Dermis blood vessel endothelial cell (primary cell): ENCODE results near the gene C9. TPM values are rescaled to one million over a fixed set of nuclear protein-coding genes. Genes with fewer than 3 reads are reported as not detected.
"Not testable (repeated sequence)": the region's sequence is repeated elsewhere in the genome, so short reads cannot be mapped to it uniquely, and the experiment has no call there.

Experiments used
- DNase-seq: peaks from one replicate; pipeline ENCODE4 v3.0.0; 2010
- total RNA-seq: library from RNA; depleted of rRNA; stranded (reverse); fragments of >200 nt; gene quantifications from 2 replicates; pipeline ENCODE4 v1.2.3, GENCODE V29; 2014

Gene C9
- total RNA-seq, 1 donor from 2014 or later, result 0.34 TPM

DNA sequence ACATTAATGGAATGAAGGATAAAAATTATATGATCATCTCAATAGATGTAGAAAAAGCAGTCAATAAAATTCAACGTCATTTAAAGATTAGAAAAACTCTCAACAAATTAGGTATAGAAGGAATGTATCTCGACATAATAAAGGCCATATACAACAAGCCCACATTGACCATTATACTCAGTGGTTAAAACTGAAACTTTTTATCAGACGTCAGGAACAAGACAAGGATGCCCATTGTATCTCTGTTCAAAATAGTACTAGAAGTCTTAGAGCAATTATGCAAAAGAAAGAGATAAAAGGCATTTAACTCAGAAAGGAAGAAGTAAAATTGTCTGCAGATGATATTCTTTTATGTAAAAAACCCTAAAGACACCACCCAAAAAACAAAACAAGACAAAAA is 40.8 kb downstream of the C9 start:
- no peak for DNase-seq

DNA sequence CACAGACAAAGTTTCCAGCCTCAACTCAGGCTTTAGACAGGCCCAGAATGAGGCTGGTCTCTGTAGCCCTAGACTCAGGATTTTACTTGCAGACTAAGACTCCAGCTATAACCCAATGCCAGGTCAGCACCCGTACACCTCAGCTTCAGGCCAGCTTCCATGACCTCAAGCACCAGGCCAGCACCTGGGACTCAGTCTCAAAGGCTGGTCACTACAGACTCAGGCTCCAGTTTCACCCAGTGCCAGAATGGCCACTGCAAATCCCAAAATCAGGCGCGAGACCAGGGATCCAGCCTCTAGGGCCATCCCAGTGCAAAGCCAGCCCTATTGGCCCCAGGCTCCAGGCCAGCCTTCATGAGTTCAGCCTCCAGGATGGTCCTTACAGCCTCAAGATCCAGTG is 44.9 kb downstream of the C9 start:
- no peak for DNase-seq

DNA sequence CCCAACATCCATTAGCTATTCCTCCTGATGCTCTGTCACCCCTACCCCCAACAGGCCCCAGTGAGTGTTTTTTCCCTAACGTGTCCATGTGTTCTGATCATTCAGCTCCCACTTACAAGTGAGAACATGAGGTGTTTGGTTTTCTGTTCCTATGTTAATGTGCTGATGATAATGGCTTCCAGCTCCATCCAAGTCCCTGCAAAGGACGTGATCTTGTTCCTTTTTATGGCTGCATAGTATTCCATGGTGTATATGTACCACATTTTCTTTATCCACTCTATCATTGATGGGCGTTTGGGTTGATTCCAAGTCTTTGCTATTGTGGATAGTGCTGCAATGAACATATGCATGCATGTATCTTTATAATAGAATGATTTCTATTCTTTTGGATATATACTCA is 47.8 kb downstream of the C9 start:
- DNase-seq, result not testable (repeated sequence)

DNA sequence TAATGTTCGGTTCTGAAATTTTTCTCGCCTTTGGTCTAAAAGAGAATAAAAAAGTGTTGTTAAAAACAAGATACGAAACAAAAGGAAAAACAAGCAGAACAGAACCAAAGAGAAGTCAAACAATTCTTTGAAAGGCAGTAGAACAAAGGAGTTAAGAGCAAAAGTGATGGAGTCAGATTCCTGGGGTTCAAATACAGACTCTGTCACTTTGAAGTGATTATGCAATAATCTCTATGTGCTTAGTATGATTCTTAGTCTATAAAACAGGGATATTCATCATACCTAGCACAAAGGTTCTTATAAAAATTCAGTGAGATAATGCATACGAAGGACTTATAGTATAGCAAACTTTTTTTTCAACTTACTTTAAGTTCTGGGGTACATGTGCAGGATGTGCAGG is 48.3 kb downstream of the C9 start:
- DNase-seq, result no peak

DNA sequence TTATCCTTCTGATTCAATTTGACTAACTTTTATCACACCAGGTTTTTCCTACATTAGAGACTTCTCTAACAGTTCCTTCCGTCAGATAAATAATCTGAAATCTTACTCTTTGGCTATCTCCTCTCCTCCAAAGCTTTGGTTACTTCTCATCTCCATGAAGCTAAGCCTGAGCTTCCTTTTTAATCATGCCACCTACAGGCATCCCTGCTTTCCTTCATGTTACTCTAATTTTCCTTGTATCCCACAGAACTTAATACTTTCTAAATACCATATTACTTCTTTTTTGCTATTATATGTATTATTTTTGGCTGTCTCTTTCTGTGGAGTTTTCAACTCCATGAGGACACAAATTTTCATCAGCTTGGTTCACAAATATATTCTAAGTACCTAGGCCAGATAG is 49.7 kb downstream of the C9 start:
- no peak for DNase-seq

DNA sequence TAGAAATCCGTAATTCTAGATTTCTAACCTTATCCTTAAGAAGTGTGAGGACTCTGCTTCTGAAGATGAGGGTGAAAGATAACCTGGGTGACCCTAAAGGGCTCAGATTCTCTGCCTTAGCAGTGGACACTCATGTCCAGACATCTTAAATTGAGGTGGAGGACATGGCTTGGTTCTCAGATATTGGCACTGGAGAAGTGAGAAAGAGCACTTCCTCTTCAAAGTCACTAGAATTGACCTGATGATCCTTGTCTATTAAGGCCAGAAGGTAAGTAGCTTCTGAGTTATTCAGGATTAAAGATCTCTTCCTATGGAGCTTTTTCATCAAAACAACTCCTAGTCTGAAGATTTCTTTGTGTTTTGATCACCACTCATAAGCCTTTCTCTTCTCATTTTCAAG is 54.8 kb downstream of the C9 start:
- no peak for DNase-seq

DNA sequence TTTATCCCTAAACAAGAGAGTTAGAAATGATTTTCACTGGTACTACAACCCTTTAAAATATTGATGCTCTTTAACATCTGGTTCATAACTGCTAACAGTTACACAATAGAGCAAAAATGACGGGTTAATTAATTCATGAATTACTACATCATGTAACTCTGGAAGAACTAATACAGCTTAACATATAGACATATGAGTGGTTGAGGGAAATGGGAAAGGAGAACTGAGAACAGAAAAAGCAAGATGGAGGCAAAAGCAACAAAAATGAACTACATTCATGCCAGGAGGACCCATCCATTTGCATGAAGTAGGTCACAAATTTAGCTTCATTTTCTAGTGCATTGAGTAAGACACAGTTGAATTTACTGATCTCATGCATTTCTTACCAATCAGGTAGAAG is 61.8 kb downstream of the C9 start:
- DNase-seq, result no peak

DNA sequence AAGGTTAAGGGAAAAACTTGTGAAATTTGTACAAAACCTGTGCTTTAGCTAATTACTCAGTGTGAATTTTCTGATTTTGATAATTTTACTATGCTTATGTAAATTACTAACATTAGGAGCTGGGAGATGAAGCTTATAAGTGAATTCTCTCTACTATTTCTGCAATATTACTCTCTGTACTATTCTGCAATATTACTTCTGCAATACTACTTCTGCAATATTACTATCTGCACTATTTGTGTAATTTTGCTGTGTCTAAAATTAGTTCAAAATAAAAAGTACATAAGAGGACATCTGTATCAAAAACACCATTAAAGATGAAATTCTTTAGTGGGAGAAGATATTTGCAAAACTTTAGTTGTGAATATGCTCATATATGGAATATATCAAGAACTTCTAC is 62.9 kb downstream of the C9 start:
- no peak for DNase-seq

DNA sequence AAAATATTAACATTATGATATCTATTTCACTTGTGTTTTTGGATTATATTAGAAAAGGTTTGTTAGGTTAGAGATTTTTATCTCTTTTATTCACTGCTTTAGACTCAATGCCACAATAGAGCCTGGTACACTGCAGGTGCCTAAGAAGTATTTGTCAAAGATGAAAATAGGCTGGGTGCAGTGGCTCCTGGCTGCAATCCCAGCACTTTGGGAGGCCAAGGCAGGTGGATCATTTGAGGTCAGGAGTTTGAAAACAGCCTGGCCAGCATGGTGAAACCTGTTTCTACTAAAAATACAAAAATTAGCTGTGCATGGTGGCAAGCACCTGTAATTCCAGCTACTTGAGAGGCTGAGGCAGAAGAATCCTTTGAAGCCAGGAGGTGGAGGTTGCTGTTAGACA is 64.3 kb downstream of the C9 start:
- DNase-seq, result no peak

DNA sequence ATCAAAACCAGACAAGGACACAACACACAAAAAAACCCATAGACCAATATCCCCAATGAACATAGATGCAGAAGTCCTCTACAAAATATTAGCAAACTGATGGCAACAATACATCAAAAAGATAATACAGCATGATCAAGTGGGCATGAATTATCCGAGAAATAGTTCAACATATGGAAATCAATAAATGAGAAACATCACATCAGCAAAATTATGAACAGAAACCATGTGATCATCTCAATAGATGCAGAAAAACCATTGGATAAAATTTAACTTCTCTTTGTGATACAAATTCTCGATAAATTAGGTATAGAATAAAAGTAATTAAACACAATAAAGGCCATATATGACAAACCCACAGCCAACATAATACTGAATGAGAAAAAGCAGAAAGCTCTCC is 69.6 kb downstream of the C9 start:
- no peak for DNase-seq

DNA sequence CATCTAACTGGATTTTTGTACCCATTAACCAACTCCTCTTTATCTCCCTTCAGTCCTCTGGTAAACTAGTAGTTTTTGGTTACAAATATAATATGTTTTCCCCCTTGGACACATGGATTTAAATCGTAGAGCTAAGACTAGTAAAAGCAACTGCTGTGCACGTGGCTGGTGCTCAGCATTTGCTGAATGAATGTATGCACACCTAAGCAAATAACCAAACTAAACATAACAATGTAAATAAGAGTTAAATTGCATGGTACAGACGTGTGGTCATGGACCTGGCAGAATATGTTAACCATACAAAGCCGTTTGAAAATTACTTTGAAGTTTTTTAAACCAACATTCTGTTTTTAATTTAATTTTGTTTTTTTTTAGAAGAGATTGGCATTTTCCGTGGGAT is 79.7 kb downstream of the C9 start:
- no peak for DNase-seq

DNA sequence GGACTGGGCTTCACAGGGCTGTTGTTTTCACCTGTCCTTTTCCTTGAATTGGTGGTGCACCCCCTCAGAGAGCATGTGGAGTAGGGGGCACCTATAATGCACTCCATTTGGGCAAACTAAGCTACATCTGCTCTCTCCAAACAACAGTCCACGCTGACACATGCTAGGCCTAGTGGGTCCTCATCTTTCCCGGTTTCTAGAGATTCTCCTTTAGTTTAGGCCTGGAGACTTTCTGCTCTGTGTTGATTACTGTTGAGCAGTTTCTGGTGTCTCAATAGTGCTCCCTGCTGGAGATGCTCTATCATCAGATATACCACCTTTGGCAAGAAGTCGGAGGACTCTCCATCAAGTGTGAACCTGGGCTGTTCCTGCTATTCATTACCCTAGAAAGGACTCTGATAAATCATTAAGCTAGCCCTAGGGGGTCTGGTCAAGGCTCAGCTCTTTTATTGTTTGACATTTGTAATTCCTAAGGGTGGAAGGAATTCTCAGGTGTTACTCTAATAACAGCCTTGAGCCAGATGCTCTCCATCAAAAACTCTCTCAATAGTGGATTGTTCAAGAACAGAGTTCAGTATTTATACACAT is 81.0 kb downstream of the C9 start:
- DNase-seq, result peak; percentile 84

DNA sequence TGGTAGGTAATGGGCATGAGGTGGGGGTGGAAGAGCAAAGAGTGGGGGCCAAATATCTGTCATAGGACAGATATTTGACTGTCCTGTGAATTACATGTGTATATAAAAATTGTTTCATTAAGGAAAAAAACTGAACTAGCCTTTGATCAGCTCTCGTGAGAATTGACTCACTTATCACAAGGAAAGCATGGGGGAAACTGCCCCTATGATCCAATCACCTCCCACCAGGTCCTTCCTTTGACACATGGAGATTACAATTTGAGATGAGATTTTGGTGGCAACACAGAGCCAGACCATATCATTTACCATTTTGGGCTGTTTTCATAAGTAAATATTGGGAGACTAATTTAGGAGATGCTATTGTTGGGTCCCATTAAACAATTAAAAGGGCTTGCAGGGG is 81.7 kb downstream of the C9 start:
- DNase-seq, result no peak

DNA sequence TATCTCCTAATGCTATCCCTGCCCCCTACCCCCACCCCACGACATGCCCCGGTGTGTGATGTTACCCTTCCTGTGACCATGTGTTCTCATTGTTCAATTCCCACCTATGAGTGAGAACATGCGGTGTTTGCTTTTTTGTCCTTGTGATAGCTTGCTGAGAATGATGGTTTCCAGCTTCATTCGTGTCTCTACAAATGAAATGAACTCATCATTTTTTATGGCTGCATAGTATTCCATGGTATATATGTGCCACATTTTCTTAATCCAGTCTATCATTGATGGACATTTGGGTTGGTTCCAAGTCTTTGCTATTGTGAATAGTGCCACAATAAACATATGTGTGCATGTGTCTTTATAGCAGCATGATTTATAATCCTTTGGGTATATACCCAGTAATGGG is 88.4 kb downstream of the C9 start:
- DNase-seq, result not testable (repeated sequence)

DNA sequence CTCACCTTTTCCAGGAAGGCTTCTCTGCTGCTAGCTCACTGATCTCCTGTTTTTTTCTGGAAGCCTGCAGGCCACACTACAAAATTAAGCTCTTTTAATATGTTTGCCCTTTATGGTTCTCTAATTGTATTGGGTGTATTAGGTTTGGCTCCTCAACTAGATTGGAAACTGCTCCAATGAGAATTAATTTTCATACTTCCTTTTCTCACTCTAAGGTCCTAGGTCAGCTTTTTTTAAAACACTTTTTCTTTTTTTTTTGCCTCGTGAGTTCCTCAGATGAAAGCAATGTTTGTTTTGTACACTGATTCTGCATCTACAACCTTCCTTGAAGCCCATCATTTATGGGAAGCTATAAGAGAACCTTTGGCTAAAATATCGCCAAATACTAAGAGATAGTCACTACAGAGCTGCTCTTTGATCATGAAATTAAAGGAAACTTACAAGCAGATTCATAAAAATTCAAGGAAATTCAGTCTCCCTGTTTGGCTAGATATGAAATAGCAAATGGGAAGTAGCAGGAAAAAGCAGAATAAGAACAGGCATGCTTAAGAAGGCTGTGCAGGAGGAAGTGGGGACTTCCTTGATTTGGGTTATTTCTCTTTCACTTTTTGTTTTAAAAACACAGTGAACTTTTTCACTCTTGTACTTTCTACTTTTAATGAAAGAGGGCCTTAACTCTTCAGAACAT is 89.8 kb downstream of the C9 start:
- peak; percentile 36 for DNase-seq

DNA sequence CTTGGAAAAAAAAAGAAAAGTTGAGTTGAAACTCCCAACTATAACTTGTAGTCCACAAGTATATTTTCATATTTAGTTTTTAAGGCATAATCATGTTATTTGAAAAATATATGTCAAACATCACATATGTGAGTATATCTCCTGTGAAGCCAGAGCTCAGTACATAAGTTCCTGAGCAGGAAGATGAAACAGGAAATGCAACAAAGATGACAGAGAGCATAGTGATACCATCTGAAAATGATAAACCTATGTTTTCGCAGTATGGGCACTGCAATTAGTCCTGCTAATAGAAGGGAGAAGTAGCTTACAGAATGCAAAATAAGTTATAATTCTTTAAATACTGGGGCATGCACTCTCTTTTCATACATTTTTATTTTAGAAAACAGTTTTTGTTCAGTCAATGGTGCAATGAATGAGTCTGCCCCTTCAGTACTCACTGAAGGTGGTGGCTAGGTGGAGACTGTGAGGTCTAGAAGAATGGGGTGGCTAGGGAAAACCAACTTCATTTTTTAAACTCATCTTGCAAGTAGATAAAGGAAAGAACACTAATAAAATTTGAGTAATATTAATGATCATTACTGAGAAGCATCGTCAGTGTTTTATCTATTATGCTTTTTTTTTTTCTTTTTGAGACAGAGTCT is 90.9 kb downstream of the C9 start:
- DNase-seq, result no peak

DNA sequence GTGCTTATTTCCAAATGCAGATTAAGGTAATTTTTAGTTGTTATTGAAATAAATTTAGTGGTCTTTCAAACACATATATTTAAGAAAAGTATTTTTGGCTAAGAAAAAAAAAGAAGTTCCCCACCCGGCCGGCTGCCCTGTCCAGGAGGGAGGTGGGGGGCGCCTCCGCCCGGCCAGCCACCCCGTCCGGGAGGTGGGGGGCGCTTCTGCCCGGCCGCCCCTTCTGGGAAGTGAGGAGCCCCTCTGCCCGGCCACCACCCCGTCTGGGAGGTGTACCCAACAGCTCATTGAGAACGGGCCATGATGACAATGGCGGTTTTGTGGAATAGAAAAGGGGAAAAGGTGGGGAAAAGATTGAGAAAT is 91.4 kb downstream of the C9 start:
- DNase-seq, result not testable (repeated sequence)

DNA sequence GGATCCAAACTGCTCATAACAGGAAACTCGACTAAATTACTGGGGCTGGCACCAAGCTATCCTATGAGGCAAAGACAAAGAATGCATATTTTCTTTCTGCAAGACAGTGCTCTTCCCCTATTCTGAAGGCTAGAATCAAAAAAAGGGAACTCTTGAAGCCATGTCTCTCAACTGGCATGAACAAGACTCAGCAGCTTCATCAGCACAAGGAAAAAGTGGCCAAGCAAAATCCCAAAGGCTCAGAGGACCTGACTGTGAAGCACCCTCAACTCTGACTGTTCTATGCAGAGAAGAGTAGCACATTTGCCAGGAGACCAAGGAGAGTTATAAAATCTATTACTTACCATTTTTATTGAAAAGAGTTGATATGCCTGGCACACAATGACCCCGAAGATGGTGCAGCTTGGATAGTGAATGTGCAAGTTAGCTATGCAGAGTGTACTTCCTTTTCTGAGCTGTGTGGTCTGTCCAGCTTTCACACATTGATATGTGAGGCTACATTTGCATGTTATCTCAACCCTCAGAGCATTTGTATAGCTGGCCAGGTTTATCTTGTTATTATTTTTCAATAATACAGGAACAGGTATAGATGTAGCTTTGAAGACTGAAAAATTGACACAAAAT is 94.0 kb downstream of the C9 start:
- DNase-seq, result no peak

DNA sequence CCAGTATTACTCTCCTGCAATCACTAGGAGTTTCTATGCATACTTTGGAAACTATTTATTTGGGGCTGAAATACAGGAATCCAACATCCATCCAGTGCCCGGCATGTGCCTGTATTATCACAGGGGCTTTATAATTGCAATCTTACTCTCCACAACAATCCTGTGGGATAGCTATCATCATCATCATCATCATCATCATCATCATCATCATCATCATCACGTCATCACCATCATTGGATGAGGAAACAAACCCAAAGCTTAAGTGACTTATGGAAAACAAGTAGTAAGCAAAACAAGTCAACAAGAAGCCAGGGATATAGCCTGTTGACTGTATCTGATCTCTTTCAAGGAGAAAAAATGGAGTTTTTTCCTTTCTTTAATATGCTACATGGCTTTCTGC is 97.1 kb downstream of the C9 start:
- DNase-seq, result no peak

DNA sequence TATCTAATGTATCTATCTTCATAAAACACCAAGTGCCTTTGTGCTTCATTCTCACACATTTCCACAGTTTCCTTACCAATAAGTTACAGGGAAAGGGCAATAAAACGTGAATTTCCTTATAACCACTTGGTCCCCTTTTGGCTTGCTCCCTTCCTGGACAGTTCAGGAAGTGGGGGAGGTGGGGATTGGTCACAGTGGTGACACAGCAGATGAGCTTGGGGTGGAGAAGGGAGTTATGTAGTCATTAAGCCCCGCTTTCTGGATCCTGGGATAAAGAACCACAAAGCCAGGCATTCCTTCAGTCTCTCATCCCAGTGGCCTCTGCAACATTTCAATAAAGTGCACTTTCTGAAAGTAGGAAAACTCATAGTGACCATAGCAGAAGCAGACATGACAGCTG is 97.9 kb downstream of the C9 start:
- DNase-seq, result no peak

DNA sequence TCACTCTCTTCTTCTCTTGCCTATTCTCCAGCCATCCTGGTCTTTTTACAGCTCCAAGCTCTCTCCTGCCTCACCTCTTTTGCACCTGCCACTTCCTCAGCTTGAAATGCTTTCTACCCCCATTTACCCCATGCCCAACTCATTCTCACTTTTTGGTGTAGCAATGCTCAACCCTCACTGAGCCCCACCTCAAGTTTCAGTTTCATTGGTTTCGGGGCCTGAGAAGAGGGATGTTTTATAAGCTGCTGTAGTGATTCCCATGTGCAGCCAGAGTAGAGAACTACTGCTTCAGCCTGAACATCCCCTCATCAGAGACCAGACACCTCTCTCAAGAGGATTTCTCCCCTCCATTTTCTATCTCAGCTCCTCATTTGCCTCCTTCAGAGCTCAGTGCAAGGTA is 99.8 kb downstream of the C9 start:
- DNase-seq, result no peak

DNA sequence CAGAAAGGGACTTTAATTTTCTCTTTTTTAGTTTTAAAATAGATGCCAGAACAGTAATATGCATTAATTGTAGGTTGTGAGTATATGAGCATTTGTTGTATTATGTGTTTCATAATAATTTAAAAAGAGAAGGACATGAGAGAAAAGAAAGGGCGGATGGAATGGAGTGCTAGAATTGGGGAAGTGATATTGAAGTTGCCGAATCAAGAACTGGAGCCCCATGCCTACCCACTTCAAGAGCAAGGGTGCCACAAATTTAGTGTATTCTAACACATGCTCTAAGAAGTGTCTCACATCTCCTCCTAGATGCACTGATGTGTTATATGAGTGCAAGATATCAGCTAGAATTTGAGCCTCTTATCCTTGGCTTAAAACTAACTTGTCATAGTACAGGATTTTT is 101.3 kb downstream of the C9 start:
- DNase-seq, result no peak

DNA sequence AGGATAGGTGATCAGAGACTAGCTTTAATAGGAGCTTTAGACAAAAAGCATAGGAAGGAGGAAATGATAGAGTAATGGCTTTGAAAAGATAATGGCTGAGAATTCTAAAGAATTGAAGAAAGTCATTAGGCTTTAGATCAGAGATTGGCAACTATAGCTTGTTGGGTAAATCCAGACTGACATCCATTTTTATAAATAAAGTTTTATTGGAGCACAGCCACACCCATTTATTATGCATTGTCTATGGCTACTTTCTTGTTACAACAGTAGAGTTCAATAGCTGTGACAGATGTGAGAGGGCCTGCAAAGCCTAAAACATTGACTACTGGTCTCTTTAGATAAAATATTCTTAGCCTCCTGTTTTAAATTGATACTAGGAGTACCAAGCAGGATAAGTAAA is 104.2 kb downstream of the C9 start:
- DNase-seq, result no peak

DNA sequence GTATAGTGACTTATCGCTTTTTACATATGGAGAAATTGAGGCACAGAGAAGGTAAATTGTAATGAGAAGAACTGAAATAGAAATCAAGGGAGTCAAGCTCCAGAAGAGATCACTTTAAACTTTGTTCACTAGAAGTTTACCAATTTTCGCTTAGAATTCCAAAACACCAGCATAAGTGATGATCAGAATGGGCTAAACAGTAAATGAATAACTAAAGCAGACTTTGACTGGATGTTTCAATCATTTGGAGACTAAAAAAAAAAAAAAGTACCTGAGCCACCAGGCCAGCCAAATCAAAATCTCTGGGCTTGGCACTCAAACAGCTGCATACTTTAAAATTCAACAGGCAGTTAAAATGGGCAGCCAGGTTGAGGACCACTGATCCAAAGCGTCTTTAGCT is 106.7 kb downstream of the C9 start:
- DNase-seq, result no peak
